Astrocyte of the cerebellum (primary cell): ENCODE data around the gene ADAMTS7.

ENCODE experiments used
- DNase-seq: peaks from one replicate; pipeline ENCODE4 v3.0.0-alpha.2; 2011; ENCODE audit warnings: low read depth
- H3K4me3 ChIP-seq: 2 replicates; pipeline ENCODE4 v1.5.1; 2011; ENCODE audit warnings: mild to moderate bottlenecking, low read depth, low read length, moderate library complexity
- in situ Hi-C: cut with HindIII; loops from 2 replicates; pipeline ENCODE4 v1.10.0; 2017; ENCODE audit warnings: low sequenced_read_pairs
- TF ChIP-seq, protein P1 (sequence below): IDR thresholded peaks from 2 replicates; pipeline ENCODE4 v1.5.1; 2012; ENCODE audit warnings: low read length, low read depth, moderate library complexity, mild to moderate bottlenecking; ENCODE audit errors: missing control alignments

Gene ADAMTS7, protein sequence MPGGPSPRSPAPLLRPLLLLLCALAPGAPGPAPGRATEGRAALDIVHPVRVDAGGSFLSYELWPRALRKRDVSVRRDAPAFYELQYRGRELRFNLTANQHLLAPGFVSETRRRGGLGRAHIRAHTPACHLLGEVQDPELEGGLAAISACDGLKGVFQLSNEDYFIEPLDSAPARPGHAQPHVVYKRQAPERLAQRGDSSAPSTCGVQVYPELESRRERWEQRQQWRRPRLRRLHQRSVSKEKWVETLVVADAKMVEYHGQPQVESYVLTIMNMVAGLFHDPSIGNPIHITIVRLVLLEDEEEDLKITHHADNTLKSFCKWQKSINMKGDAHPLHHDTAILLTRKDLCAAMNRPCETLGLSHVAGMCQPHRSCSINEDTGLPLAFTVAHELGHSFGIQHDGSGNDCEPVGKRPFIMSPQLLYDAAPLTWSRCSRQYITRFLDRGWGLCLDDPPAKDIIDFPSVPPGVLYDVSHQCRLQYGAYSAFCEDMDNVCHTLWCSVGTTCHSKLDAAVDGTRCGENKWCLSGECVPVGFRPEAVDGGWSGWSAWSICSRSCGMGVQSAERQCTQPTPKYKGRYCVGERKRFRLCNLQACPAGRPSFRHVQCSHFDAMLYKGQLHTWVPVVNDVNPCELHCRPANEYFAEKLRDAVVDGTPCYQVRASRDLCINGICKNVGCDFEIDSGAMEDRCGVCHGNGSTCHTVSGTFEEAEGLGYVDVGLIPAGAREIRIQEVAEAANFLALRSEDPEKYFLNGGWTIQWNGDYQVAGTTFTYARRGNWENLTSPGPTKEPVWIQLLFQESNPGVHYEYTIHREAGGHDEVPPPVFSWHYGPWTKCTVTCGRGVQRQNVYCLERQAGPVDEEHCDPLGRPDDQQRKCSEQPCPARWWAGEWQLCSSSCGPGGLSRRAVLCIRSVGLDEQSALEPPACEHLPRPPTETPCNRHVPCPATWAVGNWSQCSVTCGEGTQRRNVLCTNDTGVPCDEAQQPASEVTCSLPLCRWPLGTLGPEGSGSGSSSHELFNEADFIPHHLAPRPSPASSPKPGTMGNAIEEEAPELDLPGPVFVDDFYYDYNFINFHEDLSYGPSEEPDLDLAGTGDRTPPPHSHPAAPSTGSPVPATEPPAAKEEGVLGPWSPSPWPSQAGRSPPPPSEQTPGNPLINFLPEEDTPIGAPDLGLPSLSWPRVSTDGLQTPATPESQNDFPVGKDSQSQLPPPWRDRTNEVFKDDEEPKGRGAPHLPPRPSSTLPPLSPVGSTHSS (N-terminal part only)

DNA sequence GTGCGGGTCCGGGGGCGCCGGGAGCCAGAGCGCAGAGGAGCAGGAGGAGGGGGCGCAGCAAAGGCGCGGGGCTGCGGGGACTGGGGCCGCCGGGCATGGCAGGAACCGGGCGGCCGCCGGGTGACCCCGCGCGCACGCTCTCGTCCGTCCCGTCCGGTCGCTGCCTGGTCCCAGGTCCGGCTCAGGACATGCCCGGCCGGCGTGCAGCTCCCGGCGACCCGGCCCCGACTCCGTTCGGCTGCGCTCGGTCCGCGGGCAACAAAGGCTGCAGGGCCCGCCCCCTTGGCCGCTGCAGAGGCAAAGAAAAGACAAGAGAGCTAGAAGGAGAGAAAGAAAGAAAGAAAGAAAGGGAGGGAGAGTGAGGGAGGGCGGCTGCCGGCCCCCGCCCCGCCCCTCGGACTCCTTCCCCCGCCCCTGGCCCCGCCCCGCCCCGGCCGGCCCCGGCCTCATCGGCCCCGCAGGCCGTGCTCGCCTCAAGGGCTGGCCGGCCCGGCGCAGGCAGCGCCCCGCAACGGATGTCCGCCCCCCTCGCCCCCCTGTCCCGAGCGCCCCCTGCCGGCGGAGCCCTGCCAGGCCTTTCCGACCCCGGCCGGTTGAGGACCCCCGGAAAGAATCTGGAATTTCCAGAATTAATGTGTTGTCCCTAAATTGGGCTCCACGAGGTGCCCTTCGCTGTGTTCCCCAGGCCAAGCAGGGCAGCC lies at the start of gene ADAMTS7:
Gene ADAMTS7 (minus strand): TSS at position 341 of the 701 bp plus-strand sequence. CDS start 244 bp downstream, at position 97.
- peak within 1 kb of the TSS; percentile 55 for H3K4me3 ChIP-seq
- TF ChIP-seq, protein P1, sequence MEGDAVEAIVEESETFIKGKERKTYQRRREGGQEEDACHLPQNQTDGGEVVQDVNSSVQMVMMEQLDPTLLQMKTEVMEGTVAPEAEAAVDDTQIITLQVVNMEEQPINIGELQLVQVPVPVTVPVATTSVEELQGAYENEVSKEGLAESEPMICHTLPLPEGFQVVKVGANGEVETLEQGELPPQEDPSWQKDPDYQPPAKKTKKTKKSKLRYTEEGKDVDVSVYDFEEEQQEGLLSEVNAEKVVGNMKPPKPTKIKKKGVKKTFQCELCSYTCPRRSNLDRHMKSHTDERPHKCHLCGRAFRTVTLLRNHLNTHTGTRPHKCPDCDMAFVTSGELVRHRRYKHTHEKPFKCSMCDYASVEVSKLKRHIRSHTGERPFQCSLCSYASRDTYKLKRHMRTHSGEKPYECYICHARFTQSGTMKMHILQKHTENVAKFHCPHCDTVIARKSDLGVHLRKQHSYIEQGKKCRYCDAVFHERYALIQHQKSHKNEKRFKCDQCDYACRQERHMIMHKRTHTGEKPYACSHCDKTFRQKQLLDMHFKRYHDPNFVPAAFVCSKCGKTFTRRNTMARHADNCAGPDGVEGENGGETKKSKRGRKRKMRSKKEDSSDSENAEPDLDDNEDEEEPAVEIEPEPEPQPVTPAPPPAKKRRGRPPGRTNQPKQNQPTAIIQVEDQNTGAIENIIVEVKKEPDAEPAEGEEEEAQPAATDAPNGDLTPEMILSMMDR: peak; percentile 71
- in situ Hi-C loops: no loop called here
- peak; percentile 34 for DNase-seq

DNA sequence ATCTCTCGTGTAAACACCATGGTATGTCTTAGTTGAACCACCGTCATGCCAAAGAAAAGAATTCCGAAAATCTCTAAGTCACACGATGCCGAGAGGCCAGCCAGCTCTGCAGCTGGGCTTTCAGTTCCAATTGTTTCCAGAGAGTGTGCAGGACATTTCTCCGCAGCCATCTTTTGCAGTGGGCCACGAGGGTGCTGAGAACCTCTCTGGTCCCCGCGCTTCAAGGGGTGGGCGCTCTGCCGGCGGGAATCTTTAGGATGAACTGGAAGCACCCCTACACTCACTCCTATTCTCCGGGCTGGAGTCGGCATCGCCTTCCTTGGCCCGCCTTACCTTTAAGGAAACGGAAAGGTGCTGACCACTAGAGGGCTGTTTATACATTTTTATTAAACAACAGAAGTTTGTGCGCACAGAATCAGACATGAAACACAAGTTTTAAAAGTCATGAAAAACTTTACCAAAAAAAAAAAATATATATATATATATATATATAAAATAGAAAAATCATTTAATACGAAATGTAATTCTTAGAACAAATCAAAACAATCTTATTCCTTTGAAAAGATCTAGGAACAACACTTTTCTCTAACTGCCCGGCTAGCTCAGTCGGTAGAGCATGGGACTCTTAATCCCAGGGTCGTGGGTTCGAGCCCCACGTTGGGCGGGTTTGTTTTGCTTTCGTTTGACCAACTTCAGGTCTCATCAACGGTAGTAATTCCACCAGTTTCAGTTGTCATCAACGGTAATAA lies 48.9 kb upstream of the ADAMTS7 start:
- DNase-seq: peak; percentile 73
- peak overlapping the region; percentile 52 for H3K4me3 ChIP-seq
- TF ChIP-seq, protein P1: peak; percentile 63
- in situ Hi-C loops: no loop called here

DNA sequence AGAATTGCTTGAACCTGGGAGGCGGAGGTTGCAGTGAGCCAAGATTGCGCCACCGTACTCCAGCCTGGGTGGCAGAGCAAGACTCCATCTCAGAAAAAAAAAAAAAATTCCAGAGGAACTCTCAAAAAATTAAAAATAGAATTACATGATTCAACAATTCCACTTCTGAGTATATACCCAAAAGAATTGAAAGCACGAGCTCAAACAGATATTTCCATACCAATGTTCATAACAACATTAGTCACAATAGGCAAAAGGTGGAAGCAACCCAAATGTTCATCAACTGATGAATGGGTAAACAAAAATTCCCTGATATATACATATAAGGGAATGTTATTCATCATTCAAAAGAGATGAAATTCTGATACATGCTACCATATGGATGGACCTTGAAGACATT lies 44.5 kb upstream of the ADAMTS7 start:
- no peak overlapping the region for H3K4me3 ChIP-seq
- in situ Hi-C loops: no loop called here
- TF ChIP-seq, protein P1: no peak
- no peak for DNase-seq

DNA sequence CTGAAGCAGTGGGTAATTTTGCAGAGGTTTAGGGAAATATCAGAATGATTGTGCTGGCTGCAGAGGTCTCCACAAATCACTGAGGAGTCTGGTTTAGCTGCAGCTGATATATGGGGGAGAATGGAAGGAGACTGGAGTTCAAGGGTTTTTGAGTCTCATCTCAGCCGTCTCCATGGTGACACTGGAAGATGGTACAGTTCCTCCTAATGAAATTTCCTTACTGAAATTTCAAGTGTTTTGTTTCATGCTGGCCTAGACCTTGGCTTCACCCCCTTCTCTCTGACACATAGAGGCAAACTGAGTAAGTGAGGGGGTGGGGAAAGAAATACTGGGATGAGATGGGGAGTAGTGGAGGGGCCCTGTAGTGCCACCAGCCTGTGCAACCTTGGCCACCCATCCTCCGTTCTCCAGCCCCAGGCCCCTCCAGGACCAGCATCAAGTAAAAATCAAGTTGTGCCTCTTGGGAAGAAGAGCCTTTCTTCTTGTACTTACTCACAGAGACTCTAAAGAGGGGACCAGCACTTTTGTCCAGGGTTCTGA lies 43.6 kb upstream of the ADAMTS7 start:
- no peak overlapping the region for H3K4me3 ChIP-seq
- in situ Hi-C loops: no loop called here
- TF ChIP-seq, protein P1: no peak
- no peak for DNase-seq

DNA sequence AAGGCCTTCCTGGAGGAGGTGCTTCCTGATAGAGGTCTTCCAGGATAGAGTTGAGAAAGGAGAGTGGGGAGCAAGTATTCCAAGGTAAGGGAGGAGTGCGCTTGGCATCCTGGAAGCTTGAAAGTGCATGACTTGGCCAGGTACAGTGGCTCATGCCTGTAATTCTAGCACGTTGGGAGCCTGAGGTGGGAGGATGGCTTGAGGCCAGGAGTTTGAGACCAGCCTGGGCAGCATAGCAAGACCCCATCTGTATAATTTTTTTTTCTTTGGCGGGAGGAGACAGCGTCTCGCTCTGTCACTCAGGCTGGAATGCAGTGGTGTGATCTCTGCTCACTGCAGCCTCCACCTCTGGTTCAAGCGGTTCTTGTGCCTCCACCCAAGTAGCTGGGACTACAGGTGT lies 42.2 kb upstream of the ADAMTS7 start:
- TF ChIP-seq, protein P1: no peak
- H3K4me3 ChIP-seq: no peak overlapping the region
- in situ Hi-C loops: no loop called here
- no peak for DNase-seq
